HG03439 (cell line): ENCODE data around the gene STX4.

Experiments
- ATAC-seq: cut with Tn5 transposase; IDR thresholded peaks from one replicate; pipeline ENCODE4 v1.9.1; 2021; ENCODE audit warnings: mild to moderate bottlenecking, moderate library complexity; ENCODE audit not compliant: unreplicated experiment

Gene STX4

GRCh38 chr16:31032736-31033708 lies at the start of gene STX4:
TSS of gene STX4 (plus strand) at chr16:31033558. CDS start at chr16:31033806, 248 bp downstream.
- ATAC-seq: peak; percentile 76

DNA sequence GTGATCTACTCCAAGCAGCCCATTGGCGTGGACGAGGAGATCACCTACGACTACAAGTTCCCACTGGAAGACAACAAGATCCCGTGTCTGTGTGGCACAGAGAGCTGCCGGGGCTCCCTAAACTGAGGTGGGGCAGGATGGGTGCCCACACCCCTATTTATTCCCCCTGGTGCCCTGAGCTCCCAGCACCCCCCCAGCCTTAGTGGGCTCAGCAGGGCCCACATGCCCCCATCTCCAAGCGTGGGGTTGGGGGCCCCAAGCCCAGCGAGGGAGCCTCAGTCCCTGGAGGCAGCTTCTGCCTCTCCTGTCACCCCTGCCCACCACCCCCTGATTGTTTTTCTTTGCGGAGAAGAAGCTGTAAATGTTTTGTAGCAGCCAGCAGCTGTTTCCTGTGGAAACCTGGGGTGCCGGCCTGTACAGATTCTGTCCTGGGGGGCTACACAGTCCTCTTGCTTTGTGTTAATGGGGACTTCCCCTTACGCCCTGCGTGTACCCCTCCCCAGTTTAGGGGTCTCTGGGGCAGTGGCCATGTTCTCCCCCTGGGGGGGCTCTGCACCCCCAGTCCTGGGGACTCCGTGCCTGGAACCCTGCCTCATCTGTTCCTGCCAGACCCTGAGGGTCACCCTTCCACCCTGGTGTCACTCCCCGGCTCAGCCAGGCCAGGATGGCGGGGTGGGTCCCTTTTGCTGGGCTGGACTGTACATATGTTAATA lies 49.3 kb upstream of the STX4 start:
- ATAC-seq: no peak

DNA sequence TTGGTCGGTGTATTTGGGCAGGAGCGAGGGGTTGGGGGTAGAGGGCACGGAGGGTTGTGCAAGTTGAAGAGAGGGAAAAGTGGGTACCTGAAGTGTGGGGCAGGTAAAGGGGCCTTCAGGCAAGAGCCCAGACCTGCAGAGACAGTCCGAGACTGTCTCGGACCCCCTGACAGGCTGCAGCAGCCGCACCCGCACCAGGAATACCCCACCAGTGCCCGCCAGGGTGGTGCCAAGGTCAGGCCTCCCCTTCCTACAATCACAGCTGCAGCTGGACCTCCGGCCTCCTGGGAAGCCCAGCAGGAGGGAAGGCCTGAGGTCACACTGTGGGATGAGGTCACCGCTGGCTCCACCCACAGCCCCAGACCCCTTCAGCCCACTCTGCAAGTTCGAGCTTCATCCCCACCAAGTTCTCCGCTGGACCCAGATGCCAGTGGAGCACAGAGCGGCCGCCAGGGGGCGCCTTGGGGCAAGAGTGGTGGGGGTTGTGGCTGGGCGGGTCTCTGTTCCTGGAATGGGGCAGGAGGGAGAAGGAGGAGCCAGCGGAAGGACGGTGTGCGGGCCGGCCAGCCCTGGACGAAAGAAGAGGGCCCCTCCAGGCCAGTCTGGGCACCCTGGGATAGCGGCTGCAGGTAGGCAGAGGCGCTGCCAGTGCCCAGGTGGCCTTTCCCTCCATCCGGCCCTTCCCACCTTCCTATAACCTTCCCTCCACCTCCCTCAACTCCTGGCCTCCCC lies 48.5 kb upstream of the STX4 start, which contains the start of gene HSD3B7:
Gene HSD3B7 (plus strand): TSS at position 539 of the 732 bp plus-strand sequence. CDS start 452 bp downstream, outside the sequence.
- peak; percentile 43 for ATAC-seq

DNA sequence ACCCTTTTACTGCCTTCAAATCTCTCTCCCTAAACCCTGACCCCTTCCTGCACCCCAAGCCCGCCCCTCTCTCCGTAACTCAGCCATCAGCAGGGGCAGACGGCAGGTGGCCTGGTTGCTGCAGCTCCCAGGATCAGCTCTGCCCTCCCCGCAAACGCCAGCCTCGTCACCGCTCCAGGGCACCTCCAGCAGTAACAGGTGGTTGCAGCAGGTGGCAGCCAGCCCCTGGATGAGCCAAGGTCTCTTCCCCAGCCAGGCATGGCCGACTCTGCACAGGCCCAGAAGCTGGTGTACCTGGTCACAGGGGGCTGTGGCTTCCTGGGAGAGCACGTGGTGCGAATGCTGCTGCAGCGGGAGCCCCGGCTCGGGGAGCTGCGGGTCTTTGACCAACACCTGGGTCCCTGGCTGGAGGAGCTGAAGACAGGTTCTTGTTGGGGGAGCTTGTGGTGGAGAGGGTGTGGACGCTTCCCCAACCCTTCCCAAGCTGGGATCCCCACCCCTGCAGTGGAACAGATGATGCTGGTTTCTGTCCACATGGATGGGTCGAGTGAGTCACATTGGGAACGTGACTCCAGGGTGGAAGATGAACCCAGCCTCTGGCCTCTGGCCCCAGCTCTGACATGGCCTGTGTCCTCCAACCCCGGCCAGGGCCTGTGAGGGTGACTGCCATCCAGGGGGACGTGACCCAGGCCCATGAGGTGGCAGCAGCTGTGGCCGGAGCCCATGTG lies 47.8 kb upstream of the STX4 start:
- no peak for ATAC-seq

DNA sequence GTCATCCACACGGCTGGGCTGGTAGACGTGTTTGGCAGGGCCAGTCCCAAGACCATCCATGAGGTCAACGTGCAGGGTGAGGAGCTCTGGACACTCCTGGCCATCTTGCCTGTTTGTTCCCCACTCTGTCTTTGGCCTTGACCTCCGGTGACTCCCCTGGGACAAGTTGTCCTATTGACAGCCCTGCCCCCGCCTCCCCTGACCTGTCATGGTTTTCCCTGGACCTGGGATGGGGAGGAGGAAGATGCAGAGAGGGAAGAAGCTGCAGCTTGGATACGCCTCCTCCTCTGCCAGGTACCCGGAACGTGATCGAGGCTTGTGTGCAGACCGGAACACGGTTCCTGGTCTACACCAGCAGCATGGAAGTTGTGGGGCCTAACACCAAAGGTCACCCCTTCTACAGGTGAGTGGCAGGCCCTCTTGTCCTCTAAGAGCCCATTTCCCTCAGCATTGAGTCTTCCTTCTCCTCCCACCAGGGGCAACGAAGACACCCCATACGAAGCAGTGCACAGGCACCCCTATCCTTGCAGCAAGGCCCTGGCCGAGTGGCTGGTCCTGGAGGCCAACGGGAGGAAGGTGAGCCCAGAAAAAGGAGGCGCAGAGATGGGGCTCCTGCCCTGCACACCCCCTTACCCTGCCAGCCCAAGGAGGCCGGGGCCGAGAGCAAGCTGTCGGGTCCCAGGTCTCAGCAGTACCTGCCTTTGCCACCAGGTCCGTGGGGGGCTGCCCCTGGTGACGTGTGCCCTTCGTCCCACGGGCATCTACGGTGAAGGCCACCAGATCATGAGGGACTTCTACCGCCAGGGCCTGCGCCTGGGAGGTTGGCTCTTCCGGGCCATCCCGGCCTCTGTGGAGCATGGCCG lies 47.0 kb upstream of the STX4 start:
- no peak for ATAC-seq

- no peak for ATAC-seq
These were observed 45.7 kb upstream of the STX4 start for GRCh38 chr16:30987581-30988190.

- ATAC-seq: no peak
These were observed 43.8 kb upstream of the STX4 start for GRCh38 chr16:30989469-30990047.

DNA sequence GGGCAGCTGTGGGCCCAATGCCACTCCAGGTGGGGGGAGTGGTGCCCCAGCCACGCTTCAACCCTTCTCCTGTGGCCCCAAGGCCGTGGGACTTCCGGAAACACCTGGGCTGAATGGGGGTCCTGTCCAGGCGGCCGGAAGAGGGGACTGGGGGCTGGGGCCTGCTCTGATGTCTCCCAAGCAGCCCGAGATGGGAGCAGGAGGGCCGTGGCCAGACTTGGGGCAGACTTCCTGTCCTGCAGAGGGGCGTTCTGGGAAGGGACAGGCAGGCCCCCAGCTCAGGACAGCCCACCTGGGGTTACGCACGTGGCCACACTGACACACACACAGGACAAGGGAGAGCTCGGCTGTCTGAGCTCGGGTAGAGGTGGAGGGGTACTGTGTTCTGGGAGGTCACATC lies 43.3 kb upstream of the STX4 start:
- no peak for ATAC-seq

DNA sequence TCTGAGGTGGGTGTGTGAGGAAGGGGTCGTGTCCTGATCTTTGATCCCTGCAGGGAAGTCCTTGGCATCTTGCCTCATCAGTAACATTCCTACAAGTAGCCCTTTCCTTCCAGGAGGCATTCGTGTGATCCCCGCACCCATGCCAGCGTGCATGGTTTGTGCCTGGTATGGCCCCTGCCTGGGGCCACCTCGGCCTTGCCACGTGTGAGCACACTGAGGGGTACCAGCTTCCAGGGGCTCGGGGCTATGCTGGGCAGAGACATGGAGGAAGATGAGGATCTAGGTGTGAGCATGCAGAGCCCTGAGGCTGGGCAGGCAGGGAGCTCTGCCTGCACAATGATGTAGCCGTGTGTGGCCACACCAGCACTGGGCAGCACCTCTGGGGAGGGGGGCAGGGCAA lies 42.3 kb upstream of the STX4 start:
- no peak for ATAC-seq

GRCh38 chr16:30992276-30992780 lies 41.0 kb upstream of the STX4 start:
- ATAC-seq: no peak

DNA sequence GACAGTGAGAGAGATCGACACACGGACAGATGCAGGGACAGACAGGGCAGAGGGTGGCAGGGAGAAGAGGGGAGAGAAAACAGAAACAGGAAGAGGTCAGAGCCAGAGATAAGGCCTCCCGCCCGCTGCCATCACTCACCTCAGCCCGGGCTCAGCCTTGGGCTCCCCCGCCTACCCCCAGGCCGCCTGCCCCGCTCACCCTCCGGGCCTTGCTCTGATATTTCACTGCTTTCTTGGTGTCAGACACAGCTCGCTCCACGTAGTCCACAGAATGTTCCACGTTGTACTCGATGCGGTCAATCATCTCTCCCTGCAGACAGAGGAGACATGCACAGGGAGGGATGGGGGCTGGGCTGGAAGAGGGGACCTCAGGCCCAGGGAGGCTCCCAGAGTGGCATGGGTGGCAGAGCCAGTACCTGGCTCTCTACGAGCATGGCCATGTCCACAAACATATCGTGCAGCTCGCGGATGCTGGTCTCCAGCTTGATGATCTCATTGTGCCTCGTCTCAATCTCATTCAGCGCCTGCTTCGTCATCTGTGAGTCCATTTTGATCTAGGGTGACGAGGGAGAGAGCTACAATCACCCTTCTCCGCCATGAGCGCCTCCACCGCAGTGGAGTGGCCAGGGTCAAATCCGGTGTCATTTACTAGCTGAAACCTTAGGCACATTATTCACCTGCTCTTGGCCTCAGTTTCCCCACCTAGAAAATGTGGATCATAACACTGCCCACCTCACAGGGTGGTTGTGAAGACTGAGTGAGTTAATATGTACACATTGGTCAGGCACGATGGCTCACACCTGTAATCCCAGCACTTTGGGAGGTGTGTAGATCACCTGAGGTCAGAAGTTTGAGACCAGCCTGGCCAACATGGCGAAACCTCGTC lies 40.2 kb upstream of the STX4 start:
- no peak for ATAC-seq

- ATAC-seq: no peak
These were observed 37.4 kb upstream of the STX4 start for GRCh38 chr16:30995927-30996323.

- ATAC-seq: no peak
These were observed 36.9 kb upstream of the STX4 start for GRCh38 chr16:30996324-30996984.

DNA sequence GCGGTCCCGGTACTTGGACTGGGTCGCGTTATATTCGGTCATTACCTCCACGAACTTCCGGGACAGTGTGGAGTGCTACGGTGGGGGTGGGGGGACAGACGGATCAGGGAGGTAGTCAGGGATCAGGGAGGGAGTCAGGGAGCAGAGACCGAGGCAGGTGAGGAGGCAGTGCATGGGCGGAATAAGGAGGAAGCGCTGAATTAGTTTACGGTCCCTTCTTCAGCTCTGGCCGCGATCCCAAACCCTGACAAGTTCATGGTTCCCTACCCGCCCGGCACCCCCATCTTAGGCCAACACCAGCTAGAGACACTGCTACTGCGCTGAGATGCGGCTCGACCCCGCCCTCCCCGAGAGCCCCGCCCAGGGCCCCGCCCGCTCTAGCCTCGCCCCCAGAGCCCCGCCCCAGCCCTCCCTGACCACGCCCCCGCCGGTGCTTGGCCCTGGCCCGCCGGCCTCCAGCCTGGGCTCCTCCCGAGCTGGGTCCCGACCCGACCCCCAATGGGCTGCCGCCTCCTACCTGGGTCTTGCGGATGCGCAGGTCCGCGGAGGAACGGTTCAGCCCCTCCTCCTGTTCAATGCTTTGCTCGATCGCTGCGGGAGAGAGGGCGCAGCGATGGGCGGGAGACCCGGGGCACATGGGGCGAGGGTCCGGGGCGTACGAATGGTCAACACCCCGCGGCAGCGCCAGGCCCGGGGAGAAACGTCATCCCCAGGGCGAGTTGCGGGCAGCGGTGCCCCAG lies 36.2 kb upstream of the STX4 start:
- ATAC-seq: peak; percentile 47

DNA sequence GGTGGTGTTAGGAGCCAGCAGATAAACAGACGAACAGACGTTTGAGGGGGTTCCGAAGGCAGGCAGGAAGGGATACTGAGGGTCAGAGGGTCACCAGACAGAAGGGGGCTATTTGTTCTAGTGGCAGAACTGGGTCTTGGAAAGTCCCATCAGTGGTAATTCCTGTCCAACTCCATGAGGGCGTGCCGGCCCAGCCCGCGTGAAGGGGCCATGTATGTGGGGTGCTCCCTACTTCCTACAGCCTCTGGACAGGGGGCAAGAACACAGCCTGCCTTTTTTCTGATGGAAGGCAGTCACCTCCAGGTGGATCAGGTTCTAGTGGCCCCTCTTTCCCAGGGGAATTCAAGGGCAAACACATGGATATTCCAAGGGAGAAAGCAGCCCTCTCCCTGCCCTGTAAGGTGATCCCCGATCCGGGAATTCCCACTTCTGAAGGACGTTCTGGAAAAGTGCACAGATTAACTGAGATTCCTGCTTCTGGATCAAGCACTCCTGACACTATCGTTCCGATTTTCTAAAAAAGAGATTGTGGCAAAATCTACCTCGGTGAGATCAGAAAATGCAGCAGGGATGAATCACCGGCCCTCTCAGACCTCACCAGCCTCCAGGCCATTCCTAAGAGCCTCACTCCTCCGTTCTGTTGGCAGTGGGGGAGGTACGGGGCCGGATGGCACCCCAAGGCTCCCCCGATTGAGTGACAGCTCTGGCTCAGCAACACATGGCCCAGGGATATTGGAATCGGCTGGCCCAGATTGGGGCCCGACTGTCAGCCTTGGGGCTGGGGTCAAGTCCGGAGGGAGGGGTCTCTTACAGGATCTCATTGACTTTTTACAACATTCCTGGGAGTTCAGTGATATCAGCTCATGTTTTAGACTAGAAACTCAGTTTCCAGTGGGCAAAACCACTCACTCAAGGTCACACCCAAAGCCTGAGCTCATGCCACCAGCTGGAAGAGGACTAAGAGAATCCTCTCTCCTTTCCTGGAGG lies 35.3 kb upstream of the STX4 start:
- ATAC-seq: no peak
